HepG2 (cell line): ENCODE data around the gene ANKRD11. TPM values are rescaled to one million over a fixed set of nuclear protein-coding genes. Genes with fewer than 3 reads are reported as not detected.
A peak's percentile ranks its signal among the peaks of the same experiment; 100 is the strongest.

Source experiments
- ARID2 ChIP-seq: sonication (generic); formaldehyde crosslinking; IDR thresholded peaks from 2 replicates; pipeline ENCODE4 v1.8.1; 2022; ENCODE audit warnings: mild to moderate bottlenecking, missing genetic modification reagents, borderline replicate concordance
- DMAP1 ChIP-seq: IDR thresholded peaks from 2 replicates; pipeline ENCODE4 v1.6.1; 2016
- EED ChIP-seq: sonication (generic); formaldehyde crosslinking; IDR thresholded peaks from 2 replicates; pipeline ENCODE4 v1.5.0; 2020; ENCODE audit warnings: mild to moderate bottlenecking, missing genetic modification reagents
- GZF1 ChIP-seq: sonication (generic); formaldehyde crosslinking; IDR thresholded peaks from 2 replicates; pipeline ENCODE4 v1.5.1; 2020; ENCODE audit warnings: mild to moderate bottlenecking, missing genetic modification reagents
- HMG20A ChIP-seq: IDR thresholded peaks from 2 replicates; pipeline ENCODE4 v1.6.1; 2016; ENCODE audit warnings: borderline replicate concordance
- HMG20B ChIP-seq: conservative IDR thresholded peaks from 2 replicates; pipeline ENCODE4 v1.6.1; 2016; ENCODE audit warnings: missing genetic modification reagents, missing compliant biosample characterization
- HNRNPL ChIP-seq: fragments of 200-400 bp; formaldehyde crosslinking; IDR thresholded peaks from 2 replicates; pipeline ENCODE4 v1.6.1; 2017; ENCODE audit warnings: mild to moderate bottlenecking, low read depth, low read length
- MXI1 ChIP-seq: IDR thresholded peaks from 3 replicates; pipeline ENCODE4 v1.6.1; 2012; ENCODE audit warnings: low read depth, low read length, inconsistent platforms, borderline replicate concordance
- NCOA5 ChIP-seq: sonication (generic); formaldehyde crosslinking; IDR thresholded peaks from 2 replicates; pipeline ENCODE4 v1.4.0; 2020; ENCODE audit warnings: missing genetic modification reagents
- PHF8 ChIP-seq: sonication (generic); formaldehyde crosslinking; IDR thresholded peaks from 2 replicates; pipeline ENCODE4 v1.5.0; 2020; ENCODE audit warnings: missing genetic modification reagents
- PITX1 ChIP-seq: sonication (generic); formaldehyde crosslinking; IDR thresholded peaks from 2 replicates; pipeline ENCODE4 v1.5.1; 2020; ENCODE audit warnings: mild to moderate bottlenecking, missing genetic modification reagents
- SAP130 ChIP-seq: IDR thresholded peaks from 2 replicates; pipeline ENCODE4 v1.6.1; 2016; ENCODE audit warnings: low read depth
- SMAD1 ChIP-seq: sonication (generic); formaldehyde crosslinking; IDR thresholded peaks from 2 replicates; pipeline ENCODE4 v1.4.0; 2020; ENCODE audit warnings: missing genetic modification reagents, low read depth, mild to moderate bottlenecking, borderline replicate concordance
- SMC3 ChIP-seq: IDR thresholded peaks from 2 replicates; pipeline ENCODE4 v1.6.1; 2011; ENCODE audit warnings: low read length, improper control_type of control experiment
- THAP11 ChIP-seq: IDR thresholded peaks from 2 replicates; pipeline ENCODE4 v1.6.1; 2016; ENCODE audit warnings: missing biosample characterization, missing genetic modification reagents
- ZFP90 ChIP-seq: sonication (generic); formaldehyde crosslinking; IDR thresholded peaks from 2 replicates; pipeline ENCODE4 v1.8.0; 2022; ENCODE audit warnings: missing genetic modification reagents, mild to moderate bottlenecking, inconsistent platforms, borderline replicate concordance
- ZMYM3 ChIP-seq: sonication (generic); formaldehyde crosslinking; IDR thresholded peaks from 2 replicates; pipeline ENCODE4 v1.5.1; 2020; ENCODE audit warnings: mild to moderate bottlenecking, missing genetic modification reagents
- ZNF232 ChIP-seq: sonication (generic); formaldehyde crosslinking; IDR thresholded peaks from 2 replicates; pipeline ENCODE4 v1.4.0; 2020; ENCODE audit warnings: missing genetic modification reagents, borderline replicate concordance
- ZNF24 ChIP-seq: fragments of 450-650 bp; IDR thresholded peaks from 2 replicates; pipeline ENCODE4 v1.6.1; 2017; ENCODE audit warnings: antibody characterized with exemption, mild to moderate bottlenecking
- ZNF263 ChIP-seq: sonication (generic); formaldehyde crosslinking; IDR thresholded peaks from 2 replicates; pipeline ENCODE4 v1.4.0; 2020; ENCODE audit warnings: missing genetic modification reagents
- ZNF547 ChIP-seq: sonication (generic); formaldehyde crosslinking; IDR thresholded peaks from 2 replicates; pipeline ENCODE4 v1.5.1; 2020; ENCODE audit warnings: mild to moderate bottlenecking, missing genetic modification reagents
- ZNF572 ChIP-seq: sonication (generic); formaldehyde crosslinking; IDR thresholded peaks from 2 replicates; pipeline ENCODE4 v1.5.1; 2020; ENCODE audit warnings: mild to moderate bottlenecking, missing genetic modification reagents
- ZNF614 ChIP-seq: IDR thresholded peaks from 2 replicates; pipeline ENCODE4 v1.6.1; 2018; ENCODE audit warnings: missing biosample characterization, missing genetic modification reagents, inconsistent platforms, borderline replicate concordance
- ZNF781 ChIP-seq: sonication (generic); formaldehyde crosslinking; IDR thresholded peaks from 2 replicates; pipeline ENCODE4 v1.5.1; 2020; ENCODE audit warnings: borderline replicate concordance, mild to moderate bottlenecking, missing genetic modification reagents; ENCODE audit errors: not compliant biosample characterization
- ZSCAN31 ChIP-seq: sonication (generic); formaldehyde crosslinking; IDR thresholded peaks from 2 replicates; pipeline ENCODE4 v1.5.0; 2020; ENCODE audit warnings: low read depth, mild to moderate bottlenecking, missing genetic modification reagents
- polyA plus RNA-seq, 8 experiments: library from polyadenylated mRNA; depleted of rRNA in 3 of 8; stranded (reverse) in 7 of 8; unstranded in 1 of 8; fragments of >200 nt; fragmentation: Illumina TruSeq in 4 of 8; extraction: Trizol in 4 of 8; gene quantifications; 2 replicates each; pipeline versions ENCODE4 v1.2.1 to v1.2.3, GENCODE V29; 2011 to 2016; ENCODE audit warnings: low read depth in 4 of 8, missing spikeins in 1 of 8, mixed read lengths in 1 of 8; ENCODE audit not compliant: insufficient read depth in 1 of 8
- total RNA-seq, 5 experiments: library from RNA; depleted of rRNA; stranded (reverse); fragments of >200 nt; fragmentation: Illumina TruSeq; extraction: Trizol; gene quantifications; 2 replicates each; pipeline ENCODE4 v1.2.3, GENCODE V29; 2016; ENCODE audit warnings: low read depth in 1 of 5
- TF ChIP-seq, protein P1 (sequence below): sonication (generic); formaldehyde crosslinking; IDR thresholded peaks from 2 replicates; pipeline ENCODE4 v1.4.0; 2020; ENCODE audit warnings: mild to moderate bottlenecking, missing genetic modification reagents

ANKRD11 gene
- total and polyA plus RNA-seq, 2 of the 13 experiments (the other 11 are each of a cell fraction or from before 2014, with no cell fraction given): 21.4 to 38.4 TPM

GRCh38 chr16:89357055-89357816 is 133.1 kb downstream of the ANKRD11 start (continued):
- no peak for TF ChIP-seq ZSCAN31 (CRISPR knock-in tag)
- TF ChIP-seq ZNF781 (CRISPR knock-in tag): no peak
- no peak for TF ChIP-seq NCOA5 (CRISPR knock-in tag)
- TF ChIP-seq HMG20B (CRISPR knock-in tag): no peak
- no peak for TF ChIP-seq ZNF572 (CRISPR knock-in tag)
- TF ChIP-seq HMG20A (CRISPR knock-in tag): no peak
- TF ChIP-seq SMC3: peak; percentile 39; the same call in 1 of the 2 replicates
- TF ChIP-seq PITX1 (CRISPR knock-in tag): no peak
- no peak for TF ChIP-seq SMAD1 (CRISPR knock-in tag)
- TF ChIP-seq GZF1: no peak
- TF ChIP-seq ZNF614 (CRISPR knock-in tag): no peak
- TF ChIP-seq SAP130 (CRISPR knock-in tag): peak; percentile 51
- TF ChIP-seq MXI1: 0 out of 3 replicates have a peak, but pooled peaks have one; percentile 50
- TF ChIP-seq ARID2: no peak
- no peak for TF ChIP-seq DMAP1 (CRISPR knock-in tag)
- no peak for TF ChIP-seq ZFP90 (CRISPR knock-in tag)
- TF ChIP-seq ZNF24: no peak
- no peak for TF ChIP-seq PHF8 (CRISPR knock-in tag)
- TF ChIP-seq ZNF263: 0 out of 2 replicates have a peak, but pooled peaks have one; percentile 36
- TF ChIP-seq EED (CRISPR knock-in tag): no peak
- TF ChIP-seq HNRNPL: no peak
- no peak for TF ChIP-seq ZNF232 (CRISPR knock-in tag)
- TF ChIP-seq, protein P1, sequence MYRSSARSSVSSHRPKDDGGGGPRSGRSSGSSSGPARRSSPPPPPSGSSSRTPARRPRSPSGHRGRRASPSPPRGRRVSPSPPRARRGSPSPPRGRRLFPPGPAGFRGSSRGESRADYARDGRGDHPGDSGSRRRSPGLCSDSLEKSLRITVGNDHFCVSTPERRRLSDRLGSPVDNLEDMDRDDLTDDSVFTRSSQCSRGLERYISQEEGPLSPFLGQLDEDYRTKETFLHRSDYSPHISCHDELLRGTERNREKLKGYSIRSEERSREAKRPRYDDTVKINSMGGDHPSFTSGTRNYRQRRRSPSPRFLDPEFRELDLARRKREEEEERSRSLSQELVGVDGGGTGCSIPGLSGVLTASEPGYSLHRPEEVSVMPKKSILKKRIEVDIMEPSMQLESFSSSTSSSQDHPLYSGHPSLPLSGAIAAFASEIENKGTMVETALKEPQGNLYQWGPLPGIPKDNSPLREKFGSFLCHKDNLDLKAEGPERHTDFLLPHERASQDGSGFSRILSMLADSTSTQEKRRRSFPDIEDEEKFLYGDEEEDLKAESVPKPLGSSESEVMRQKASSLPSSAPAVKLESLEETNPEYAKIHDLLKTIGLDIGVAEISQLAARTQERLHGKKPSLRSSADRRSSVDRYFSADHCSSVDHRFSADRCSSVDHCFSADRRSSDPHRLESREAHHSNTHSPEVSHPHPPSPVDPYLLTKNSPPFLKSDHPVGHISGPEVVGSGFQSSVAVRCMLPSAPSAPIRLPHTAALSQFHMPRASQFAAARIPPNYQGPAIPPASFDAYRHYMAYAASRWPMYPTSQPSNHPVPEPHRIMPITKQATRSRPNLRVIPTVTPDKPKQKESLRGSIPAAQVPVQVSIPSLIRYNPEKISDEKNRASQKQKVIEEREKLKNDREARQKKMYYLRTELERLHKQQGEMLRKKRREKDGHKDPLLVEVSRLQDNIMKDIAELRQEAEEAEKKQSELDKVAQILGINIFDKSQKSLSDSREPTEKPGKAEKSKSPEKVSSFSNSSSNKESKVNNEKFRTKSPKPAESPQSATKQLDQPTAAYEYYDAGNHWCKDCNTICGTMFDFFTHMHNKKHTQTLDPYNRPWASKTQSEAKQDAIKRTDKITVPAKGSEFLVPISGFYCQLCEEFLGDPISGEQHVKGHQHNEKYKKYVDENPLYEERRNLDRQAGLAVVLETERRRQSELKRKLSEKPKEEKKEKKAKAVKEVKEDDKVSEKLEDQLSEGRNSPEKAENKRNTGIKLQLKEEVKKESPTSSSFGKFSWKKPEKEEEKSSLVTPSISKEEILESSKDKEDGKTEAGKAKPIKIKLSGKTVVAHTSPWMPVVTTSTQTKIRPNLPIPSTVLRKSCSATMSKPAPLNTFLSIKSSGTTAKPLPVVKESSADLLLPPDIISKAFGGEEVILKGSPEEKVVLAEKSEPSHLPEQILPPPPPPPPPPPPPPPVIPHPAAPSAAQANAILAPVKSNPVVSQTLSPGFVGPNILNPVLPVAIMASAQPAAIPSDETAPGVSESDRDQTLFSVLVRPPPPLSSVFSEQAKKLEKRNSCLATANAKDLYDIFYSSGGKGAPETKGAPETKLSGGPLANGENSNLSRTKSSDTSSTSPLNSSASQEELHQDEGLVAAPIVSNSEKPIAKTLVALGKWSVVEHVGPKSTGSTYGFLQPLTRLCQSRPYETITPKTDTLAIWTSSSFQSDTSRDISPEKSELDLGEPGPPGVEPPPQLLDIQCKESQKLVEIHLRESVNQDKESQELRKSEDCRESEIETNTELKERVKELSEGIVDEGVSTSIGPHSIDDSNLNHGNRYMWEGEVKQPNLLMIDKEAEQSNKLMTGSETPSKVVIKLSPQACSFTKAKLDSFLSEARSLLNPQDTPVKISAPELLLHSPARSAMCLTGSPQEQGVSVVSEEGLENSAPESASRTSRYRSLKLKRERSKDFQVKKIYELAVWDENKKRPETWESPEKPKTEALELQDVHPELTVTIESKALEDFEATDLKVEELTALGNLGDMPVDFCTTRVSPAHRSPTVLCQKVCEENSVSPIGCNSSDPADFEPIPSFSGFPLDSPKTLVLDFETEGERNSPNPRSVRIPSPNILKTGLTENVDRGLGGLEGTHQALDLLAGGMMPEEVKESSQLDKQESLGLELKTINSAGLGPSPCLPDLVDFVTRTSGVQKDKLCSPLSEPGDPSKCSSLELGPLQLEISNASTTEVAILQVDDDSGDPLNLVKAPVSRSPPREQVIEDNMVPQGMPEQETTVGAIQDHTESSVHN (CRISPR knock-in tag): no peak
- no peak for TF ChIP-seq ZNF547 (CRISPR knock-in tag)
- no peak for TF ChIP-seq THAP11 (CRISPR knock-in tag)
- no peak for TF ChIP-seq ZMYM3 (CRISPR knock-in tag)
